HG03442 (cell line): Measurements from ENCODE around the gene TP63.

Experiments used
- ATAC-seq: cut with Tn5 transposase; IDR thresholded peaks from one replicate; pipeline ENCODE4 v1.9.1; 2021; ENCODE audit warnings: mild to moderate bottlenecking, moderate library complexity; ENCODE audit not compliant: unreplicated experiment

TP63 gene

DNA sequence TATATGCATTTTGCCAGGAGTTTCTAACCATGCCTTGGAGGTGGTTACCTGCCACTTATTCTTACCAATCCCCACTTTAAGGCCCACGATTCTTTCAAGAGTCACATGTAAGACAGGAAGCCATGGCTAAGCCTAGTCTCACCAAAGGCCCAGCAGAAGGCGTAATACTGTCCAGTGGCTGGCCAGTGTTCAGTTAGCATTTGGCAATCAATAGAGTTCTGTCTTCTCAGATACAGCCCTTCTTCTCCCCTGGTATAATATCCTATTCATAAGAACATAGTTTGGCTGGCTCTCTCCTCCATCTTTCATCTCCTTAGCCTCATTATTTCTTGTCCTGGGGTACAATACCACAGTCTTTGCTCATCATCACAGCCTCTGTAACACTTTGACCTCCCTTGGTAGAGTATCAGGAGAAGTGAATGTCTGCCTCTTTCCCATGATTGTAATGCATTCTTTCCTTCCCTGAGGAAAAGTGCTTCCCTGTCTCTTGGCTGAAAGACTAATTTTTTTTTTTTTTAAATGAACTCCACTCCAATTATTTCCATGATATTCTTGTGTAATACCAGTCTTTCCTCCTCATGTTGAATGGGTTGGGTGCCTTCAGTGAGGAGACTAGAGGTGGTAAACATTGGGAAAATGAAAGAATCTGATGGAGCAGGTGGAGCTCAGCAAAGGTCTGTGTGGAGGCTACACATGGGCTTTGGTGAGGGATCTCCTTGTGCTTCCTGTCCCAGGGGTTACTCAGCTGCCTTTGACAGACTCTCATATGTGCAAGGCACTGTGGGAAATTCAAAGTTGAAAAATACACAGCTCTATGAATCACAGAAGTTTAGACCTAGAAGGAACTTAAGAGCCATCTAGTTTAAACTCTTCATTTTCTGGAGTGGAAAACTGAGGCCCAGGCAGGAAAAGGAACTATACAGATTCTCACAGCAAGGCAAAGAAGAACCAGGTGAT, 271.3 kb downstream of the TP63 start:
- ATAC-seq, result no peak

DNA sequence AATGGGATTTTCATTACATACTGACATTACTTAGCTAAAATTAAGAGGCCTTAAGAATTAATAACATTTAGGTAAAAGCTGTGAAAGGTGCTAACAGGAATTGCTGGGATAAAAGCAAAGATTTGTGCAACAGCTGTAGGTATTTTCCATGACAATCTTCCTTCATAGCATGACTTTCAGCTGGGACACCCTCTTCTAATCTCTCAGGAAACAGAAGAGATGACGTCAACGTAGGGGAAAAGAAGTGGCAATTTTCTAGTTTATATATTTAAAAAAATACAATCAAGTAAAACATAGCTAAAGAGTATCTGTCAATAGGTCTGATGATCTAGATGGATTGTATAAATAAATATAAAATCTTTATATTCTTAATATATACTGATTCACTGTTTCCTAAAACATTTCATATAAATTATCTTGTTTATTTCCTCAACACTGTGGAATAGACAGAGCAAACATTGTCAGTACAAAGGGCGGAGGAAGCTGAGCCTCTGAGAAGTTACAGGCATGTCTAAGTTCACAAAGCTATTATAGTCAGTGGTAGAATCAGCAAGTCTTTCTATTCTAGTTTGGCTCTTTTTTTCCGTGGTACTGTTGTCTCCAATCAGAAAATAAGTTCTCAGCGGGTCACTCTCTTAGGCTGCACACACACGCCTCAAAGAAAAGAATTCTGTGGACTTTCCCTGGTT, 272.5 kb downstream of the TP63 start:
- ATAC-seq, result no peak

DNA sequence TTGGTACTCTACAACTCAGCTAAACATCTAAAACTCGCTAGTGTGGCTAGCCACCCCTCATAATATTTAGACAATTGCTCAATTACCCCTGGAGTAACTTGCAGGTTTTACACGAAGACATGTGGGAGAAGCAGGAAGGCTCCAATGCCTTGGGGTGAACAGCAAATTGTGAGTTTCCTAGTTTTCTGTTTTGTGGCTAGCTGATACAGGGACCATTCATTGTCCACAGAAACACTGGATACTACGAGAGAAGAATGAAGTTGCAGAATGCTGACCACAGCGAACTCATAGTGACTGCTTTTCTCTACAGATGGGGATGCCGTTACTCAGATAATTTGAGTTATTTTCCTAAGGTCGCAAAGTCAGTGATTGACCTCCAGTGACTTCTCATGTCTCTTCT, 276.6 kb downstream of the TP63 start:
- no peak for ATAC-seq

DNA sequence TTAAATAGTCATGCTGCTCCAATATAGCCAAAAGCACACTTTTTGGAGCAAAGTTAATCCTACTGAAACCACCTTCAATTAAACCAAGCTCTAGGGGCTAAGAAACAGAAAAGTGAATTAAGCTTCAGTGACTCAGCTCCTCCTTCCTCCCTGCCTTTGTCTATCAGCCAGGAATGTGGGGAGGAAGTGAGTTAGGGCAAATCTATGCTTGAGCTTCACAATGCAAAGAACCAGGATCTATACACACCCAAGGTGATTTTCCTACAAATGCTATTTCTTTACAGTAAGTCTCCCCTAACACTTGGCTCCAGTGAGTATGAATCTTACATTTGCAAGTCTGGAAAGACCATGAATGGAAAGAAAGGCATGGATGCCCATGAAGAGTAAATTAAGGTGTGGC, 277.5 kb downstream of the TP63 start:
- ATAC-seq, result no peak

DNA sequence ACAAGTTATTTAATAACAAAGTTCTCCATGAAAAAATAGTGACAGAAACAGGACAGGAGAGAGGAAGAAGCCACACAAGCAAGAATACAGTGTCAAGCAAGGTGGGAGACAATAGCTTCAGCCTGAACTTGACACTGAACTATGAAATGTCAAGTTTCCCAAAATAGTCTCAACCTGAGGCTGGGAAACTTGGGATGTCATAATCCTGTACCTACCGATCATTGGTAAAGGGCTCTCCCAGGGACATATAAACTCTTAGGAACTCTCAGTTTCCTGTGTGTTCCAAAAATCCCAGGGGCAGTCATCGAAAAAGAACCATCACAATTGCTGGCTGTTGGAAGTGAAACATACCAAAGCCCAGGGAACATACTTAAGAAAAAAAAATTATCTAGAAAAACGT, 277.9 kb downstream of the TP63 start:
- no peak for ATAC-seq

DNA sequence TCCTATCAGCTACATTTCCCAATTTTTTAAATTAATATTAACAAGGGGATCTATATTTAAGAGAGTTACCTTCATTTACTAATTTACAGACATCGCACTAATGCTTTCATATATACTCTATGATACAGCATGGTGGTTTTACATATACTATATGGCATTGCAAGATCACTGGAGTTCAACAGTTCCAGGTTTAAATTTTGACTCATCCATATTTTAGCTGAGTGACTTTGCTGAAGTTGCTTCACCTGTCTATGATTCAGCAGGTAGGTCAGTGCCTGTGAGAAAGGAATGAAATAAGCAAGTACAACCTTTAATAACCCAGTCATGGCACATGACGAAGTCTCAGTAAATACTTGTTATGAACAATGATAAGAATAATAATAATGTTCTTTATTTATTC, 278.4 kb downstream of the TP63 start:
- no peak for ATAC-seq

DNA sequence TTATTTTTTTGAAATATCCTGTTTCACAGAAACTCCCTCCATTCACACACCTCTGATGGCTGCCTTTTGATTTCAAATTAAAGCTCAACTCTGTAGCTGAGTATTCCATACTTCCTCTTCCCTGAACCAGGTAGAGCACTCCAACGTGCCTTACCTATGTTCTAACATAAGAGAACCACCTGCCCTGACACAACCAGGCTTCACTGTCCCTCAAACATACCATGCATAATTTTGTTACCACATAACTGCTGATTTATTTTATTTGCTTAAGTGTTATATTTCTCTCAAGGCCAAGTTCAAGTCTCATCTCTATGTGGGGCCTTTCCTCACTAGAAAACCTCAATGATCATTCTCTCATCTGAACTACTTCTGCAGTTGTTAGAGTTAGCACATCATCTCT, 279.8 kb downstream of the TP63 start:
- no peak for ATAC-seq

DNA sequence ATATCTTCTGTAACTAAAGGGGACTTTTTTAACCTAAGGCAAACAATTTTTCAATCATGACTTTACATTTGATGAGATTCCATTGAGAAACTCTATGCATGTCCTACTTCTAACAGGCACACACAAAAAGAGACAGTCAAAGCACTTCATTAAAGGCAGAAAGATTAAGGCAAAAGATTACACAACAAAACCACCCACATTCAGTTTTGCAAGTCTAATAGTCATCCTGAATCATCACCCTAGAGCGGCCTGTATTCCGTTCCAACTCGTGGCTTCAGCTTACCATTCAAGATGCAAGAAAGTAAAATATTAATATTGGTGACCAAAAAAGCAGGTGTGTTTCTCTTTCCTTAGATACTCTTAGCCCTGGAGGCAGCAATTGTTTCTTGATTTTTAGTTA, 283.6 kb downstream of the TP63 start:
- ATAC-seq, result no peak

DNA sequence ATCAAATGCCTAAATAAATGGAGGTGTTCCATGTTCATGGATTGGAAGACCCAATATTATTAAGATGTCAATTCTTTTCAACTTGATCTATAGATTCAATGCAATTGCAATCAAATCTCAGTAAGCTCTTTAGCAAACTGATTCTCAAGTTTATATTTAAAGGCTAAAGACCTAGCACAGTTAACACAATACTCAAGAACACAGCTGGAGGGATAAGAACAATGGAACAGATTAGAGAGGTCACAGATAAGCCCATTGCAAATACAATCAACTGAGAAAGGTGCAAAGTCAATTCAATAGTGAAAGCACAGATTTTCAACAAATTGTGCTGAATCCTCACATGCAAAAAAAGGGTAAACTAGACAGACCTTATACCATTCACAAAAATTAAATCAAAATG, 290.6 kb downstream of the TP63 start:
- ATAC-seq, result no peak

DNA sequence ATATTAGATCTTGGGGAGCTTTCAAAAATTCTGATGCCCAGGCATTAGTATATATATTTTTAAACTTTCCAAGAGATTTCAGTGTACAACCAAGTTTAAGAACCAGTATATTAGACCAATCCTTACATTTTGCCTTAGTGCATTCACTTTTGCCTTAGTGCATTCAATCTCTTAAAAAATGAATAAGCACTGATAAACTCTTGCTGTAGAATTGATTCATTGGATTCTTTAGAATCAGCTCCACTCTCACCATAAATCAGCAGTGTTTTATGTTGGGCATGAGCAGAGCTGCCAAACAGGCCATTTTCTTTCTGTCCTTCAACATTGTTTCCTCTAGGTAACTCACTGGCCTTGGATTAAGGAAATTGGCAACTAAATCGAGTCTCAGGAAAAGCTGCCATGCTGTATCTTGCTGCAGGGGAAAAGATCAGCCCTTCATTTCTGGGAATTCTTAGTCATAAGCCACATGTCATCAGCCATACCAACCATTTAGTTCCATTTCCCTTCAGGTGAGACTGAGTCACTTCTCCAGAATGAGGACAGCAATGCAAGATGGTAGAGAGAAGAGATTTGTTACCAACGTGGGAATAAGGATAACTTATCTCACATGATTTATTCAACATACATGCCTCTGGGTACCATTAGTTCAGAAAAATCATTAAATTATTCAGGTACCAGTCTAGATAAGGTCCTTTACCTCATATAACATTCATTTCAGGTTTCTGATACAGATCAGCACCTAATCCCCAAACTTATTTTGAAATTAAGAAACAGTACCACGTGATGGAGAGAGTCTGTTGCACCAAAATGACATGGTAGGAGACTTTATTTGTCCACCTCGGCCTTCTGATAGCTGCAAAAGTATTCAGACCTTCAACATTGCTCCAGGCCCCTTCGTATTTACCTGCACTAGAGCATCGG, 297.0 kb downstream of the TP63 start:
- ATAC-seq, result no peak

DNA sequence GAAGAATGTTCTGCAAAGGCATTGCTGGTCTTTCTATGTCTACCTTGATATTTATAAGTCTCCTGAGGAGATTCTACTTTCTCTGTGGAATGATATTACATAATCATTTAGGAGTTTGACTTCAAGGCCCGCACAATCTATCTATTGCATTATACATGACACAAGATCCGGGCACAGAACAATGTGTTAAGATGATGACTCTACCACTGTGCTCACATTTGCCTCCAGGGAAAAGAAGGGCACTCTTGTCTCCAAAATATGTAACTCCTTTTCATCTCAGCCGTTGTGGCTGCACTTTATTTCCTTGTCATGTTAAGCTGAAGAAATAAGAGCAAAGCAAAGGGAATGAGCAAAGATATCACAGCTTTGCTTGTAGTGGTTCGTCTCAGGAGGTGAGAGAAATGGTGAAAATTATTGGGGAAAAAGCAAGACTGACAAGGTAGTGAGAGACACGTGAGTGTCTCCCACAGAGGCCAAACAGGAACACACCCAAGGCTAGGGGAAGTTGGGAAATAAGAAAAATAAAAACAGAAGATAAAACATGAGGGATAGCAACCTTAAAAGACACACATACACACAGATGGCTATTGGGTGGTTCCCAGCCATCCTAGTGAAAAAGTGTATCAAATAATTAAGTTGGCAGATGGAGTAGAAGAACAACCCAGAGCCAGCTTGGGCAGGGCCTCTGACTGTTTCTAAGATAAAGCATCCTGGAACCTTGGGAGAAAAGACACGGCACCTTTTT, 305.2 kb downstream of the TP63 start:
- no peak for ATAC-seq

DNA sequence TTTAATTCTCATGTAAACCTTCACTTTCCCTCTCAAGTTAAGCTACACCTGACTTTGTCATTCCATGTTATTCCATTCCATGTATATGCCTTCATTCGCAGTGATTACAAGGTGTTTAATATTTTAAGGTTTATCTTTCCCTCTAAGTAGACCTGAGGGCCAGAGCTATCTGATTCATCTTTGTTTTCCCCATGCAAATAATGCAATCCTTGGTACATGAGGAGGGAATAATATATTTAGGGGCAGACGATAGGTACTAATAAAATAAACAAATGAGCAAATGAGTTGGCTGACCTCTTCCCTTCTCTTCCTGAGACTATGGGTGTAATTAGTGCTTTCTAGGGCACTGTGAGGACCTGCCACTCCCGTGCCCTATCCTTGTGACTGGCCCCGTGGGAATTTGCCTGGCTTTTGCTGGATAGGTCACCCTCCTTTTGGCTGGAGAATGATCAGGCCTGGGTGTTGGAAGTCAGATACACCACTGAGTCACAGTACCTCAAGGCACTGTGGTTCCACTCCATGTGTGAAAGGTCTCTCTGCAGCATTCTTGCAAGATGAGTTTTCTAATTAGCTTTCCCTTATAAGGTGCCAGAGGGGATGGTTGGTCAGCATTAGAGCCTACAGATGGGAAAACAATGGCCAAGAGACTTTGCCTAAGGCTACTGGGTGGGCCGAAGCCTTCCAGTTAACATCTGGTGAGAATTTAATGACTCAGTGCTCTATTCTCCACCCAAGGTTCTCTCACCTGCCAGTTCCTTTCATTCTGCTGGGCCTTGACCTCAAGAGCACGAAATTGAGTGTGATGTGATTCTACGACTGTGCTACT, 306.3 kb downstream of the TP63 start:
- no peak for ATAC-seq

DNA sequence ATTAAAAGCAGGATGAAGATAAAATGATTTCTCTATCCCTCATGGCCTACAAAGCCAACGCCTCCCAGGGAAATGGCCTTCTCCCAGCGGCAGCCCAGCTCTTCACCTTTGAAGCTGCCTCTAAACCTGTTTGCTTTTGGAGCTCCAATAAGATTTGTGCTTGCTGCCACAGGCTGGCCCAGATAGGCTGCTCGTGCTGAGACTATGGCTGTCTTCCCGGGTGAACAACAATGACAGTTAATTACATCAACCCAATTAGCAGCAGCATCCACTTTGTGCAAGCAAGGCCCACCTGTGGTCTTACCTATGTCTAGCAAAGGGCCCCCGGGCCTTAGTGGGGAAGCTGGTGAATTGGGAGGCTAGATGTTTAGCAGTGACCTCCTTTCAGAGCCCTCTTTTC, 309.9 kb downstream of the TP63 start:
- ATAC-seq, result no peak

DNA sequence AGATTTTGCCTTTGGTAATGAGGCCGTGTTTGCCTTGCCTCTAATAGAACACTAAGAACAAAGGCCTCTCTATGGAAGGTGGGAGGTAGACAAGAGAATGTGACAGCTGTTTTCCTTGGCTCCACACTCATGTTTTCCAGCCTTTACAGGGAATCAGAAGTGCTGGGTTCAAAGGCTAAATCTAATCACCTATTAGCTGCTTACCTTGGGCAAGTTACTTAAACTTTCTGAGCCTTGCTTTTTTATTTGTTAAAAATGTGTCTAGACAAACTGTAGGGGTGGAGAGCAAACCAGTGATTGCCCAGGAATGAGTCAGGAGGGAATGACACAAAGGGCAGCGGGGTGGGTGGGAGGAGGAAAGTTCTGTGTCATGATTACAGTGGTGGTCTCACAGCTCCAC, 310.5 kb downstream of the TP63 start:
- no peak for ATAC-seq

DNA sequence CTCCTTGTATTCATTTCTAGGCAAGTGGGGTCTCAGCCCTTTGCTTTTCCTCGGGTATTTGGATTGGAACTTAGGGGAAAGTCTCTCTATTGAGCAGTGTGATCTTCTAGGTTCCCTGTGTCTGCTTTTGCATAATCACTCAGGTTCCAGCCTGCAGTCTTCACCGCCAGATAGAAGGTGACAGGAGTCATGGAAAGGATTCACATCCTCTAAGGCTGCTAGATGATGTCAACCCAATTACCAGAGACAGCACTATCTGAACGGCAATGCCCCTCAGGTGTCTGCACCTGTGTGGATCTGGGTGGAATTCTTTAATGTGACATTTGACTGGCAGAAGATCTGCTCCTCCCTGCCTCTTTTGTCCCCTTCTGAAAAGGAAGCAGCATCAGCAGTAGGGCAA, 311.8 kb downstream of the TP63 start:
- no peak for ATAC-seq

DNA sequence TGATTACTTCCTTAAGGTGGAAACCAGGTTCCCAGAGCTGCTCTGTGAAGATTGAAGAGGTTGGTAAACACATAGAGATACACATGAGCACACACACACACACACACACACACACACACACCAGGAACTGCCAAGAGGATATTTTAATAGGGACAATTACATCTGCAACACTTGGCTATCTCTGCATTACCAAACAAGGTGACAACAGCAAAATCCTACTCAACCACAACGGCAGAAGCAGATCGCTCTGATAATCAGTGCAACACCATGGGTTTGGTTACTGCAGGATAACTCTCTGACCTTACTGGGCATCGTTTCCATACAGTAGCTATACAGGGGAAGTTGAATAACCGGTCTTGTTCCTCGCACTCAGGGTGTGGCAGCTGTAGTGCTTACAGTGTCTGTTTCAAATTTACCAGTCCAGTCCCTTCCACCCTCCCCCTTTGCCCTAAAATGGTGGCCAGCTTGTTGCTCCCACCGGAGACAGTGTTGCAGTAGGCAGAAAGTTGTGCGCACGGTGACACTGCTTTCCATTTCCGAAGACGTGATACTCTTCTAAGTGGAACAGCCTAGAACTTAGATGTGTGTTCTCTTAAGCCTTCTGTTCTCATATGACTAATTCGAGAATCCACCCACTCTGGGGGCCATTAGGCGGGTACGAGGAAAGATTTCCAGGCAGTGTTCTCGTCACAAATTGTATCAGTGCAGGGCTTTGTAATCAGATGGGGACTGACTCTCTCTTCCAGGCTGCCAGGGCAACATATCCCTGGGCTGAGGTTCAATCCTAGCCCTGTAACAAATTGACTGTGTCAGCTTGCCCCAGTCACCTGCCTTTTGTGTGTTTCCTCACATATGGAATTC, 313.3 kb downstream of the TP63 start:
- no peak for ATAC-seq

DNA sequence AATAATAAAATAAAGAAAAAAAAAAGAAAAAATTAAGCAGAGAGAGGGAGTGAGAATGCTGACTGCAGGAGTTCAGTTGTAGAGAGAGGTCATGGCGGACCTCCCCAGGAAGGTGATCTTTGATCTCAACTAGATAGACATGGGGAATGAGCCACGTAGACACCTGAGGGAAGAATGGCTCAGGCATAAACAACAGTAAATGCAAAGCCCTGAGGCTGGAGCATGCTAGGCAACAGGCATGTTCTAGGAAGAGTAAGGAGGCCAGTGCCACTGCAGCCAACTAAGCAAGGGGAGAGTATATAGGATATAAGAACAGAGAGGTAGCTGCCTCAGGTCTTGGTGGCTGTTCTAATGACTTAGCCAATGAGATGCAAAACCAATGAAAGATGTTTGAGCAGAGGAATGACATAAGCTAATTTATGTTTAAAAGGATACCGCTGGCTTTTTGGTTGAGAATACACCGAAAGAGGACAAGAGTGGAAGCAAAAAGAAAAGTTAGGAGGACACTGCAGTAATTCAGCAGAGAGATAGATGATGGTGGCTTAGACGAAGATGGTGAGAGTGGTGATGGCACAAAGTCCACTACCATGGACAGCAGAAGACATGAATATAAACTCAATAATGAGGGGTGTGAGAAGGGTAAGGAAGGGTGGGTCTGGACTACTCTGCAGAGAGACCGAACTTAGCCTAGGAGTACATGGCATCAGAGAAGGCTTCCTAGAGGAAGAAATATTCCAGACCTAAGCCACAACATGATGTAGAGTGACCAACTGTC, 314.9 kb downstream of the TP63 start:
- ATAC-seq, result no peak
